Panc1 (cell line): Measurements from ENCODE around the gene HPCAL1.
"Not testable (repeated sequence)": the region's sequence is repeated elsewhere in the genome, so short reads cannot be mapped to it uniquely, and the experiment has no call there.

Experiments
- TF ChIP-seq, protein P1 (sequence below), 2 experiments: IDR thresholded peaks; 2 replicates each; pipeline ENCODE4 v1.6.1; 2011 to 2012; ENCODE audit warnings: low read depth in 2 of 2, control low read depth in 1 of 2, low read length in 1 of 2, mild to moderate bottlenecking in 1 of 2, moderate library complexity in 1 of 2; ENCODE audit not compliant: insufficient read depth in 1 of 2
- TF ChIP-seq, protein P2 (sequence below): fragments of 450-650 bp; IDR thresholded peaks from 2 replicates; pipeline ENCODE4 v1.5.1; 2017; ENCODE audit warnings: mild to moderate bottlenecking

DNA sequence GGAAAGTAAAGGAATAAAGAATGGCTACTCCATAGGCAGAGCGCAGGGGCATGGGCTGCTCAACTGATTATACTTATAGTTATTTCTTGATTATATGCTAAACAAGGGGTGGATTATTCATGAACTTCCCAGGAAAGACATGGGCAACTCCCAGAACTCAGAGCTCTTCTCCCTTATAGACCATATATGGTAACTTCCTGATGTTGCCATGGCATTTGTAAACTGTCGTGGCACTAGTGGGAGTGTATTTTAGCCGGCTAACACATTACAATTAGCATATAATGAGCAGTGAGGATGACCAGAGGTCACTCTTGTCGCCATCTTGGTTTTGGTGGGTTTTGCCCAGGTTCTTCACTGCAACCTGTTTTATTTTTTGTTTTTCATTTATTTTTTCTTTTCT is 7.1 kb upstream of the HPCAL1 start:
- TF ChIP-seq, protein P1, sequence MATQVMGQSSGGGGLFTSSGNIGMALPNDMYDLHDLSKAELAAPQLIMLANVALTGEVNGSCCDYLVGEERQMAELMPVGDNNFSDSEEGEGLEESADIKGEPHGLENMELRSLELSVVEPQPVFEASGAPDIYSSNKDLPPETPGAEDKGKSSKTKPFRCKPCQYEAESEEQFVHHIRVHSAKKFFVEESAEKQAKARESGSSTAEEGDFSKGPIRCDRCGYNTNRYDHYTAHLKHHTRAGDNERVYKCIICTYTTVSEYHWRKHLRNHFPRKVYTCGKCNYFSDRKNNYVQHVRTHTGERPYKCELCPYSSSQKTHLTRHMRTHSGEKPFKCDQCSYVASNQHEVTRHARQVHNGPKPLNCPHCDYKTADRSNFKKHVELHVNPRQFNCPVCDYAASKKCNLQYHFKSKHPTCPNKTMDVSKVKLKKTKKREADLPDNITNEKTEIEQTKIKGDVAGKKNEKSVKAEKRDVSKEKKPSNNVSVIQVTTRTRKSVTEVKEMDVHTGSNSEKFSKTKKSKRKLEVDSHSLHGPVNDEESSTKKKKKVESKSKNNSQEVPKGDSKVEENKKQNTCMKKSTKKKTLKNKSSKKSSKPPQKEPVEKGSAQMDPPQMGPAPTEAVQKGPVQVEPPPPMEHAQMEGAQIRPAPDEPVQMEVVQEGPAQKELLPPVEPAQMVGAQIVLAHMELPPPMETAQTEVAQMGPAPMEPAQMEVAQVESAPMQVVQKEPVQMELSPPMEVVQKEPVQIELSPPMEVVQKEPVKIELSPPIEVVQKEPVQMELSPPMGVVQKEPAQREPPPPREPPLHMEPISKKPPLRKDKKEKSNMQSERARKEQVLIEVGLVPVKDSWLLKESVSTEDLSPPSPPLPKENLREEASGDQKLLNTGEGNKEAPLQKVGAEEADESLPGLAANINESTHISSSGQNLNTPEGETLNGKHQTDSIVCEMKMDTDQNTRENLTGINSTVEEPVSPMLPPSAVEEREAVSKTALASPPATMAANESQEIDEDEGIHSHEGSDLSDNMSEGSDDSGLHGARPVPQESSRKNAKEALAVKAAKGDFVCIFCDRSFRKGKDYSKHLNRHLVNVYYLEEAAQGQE (IDR thresholded peaks at IDR 0.05; ENCODE audit: insufficient read depth in 1 of 2, low read depth in 2 of 2, low read length in 1 of 2): not testable (repeated sequence)
- TF ChIP-seq, protein P2, sequence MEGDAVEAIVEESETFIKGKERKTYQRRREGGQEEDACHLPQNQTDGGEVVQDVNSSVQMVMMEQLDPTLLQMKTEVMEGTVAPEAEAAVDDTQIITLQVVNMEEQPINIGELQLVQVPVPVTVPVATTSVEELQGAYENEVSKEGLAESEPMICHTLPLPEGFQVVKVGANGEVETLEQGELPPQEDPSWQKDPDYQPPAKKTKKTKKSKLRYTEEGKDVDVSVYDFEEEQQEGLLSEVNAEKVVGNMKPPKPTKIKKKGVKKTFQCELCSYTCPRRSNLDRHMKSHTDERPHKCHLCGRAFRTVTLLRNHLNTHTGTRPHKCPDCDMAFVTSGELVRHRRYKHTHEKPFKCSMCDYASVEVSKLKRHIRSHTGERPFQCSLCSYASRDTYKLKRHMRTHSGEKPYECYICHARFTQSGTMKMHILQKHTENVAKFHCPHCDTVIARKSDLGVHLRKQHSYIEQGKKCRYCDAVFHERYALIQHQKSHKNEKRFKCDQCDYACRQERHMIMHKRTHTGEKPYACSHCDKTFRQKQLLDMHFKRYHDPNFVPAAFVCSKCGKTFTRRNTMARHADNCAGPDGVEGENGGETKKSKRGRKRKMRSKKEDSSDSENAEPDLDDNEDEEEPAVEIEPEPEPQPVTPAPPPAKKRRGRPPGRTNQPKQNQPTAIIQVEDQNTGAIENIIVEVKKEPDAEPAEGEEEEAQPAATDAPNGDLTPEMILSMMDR: not testable (repeated sequence)
